ENCODE data around the gene CASD1. TPM values are rescaled to one million over a fixed set of nuclear protein-coding genes. Genes with fewer than 3 reads are reported as not detected.

Gene CASD1
- total and polyA plus RNA-seq, 2 of the 4 experiments (the other 2 are of a cell fraction): 4.0 to 4.5 TPM

GRCh38 chr7:94514140-94514889 is 4.7 kb downstream of the CASD1 start:
- no CpG with 5 or more reads among the region's 4 CpGs for WGBS, 2 experiments (ENCODE audit: extremely low coverage in 2 of 2, insufficient read length in 1 of 2)
- no peak overlapping the region for H3K4me2 ChIP-seq (ENCODE audit: low read depth, low read length)
- H3K14ac ChIP-seq (replicated peaks; ENCODE audit: low read depth, low read length): no peak overlapping the region
- H3K18ac ChIP-seq (ENCODE audit: low read depth, low read length): no peak overlapping the region
- ATAC-seq (ENCODE audit: low read depth) (no peak), DNase-seq (no peak)
- dilution Hi-C loops (cut with HindIII; ENCODE audit: low sequenced_read_pairs, unreplicated experiment) (no loop called here), in situ Hi-C loops (cut with MboI; ENCODE audit: low sequenced_read_pairs) (no loop called here), intact Hi-C loops (cut with micrococcal nuclease) (loop anchor here (10.0 kb wide), 1 partner anchor 140 kb away; the partner anchor contains the start of gene SGCE)
- CTCF ChIA-PET: interaction anchor here (0.6 kb wide), 1 partner anchor 1176 kb away, joined by 4 read pairs; no protein-coding TSS in a partner anchor
- no peak overlapping the region for H2BK15ac ChIP-seq (ENCODE audit: low read depth, low read length)
- H2AK9ac ChIP-seq (replicated peaks; ENCODE audit: low read depth, low read length, poor library complexity): no peak overlapping the region
- no peak overlapping the region for H4K8ac ChIP-seq (ENCODE audit: low read depth in 2 of 2, low read length in 2 of 2)
- H4K91ac ChIP-seq (ENCODE audit: insufficient read depth, low read depth, low read length): no peak overlapping the region
- H2BK120ac ChIP-seq (ENCODE audit: low read depth, low read length): no peak overlapping the region
- H2BK20ac ChIP-seq (ENCODE audit: low read depth, low read length): no peak overlapping the region
- POLR2A ChIA-PET (ENCODE audit: unreplicated experiment): interaction anchor here (0.7 kb wide), 1 partner anchor 141 kb away, joined by 4 read pairs; no protein-coding TSS in a partner anchor
- no peak overlapping the region for H3K4ac ChIP-seq (ENCODE audit: low read depth, low read length)
- no peak overlapping the region for H2AK5ac ChIP-seq (ENCODE audit: low read depth, low read length)
- H3K9ac ChIP-seq (ENCODE audit: low read depth, low read length): no peak overlapping the region
- no peaks in the 10 kb centered on the region for H3K36me3 ChIP-seq (ENCODE audit: control insufficient read depth, insufficient read depth, low read length)
- H3K4me3 ChIP-seq (ENCODE audit: insufficient read depth, low read depth, low read length): no peak overlapping the region
- no peaks in the 10 kb centered on the region for H3K9me3 ChIP-seq (ENCODE audit: control insufficient read depth, insufficient read depth, low read length)
- H2AFZ ChIP-seq (replicated peaks; ENCODE audit: low read length, poor library complexity): no peak overlapping the region
- no peaks in the 10 kb centered on the region for H3K27me3 ChIP-seq (ENCODE audit: control insufficient read depth, insufficient read depth, low read length)
- H4K20me1 ChIP-seq (ENCODE audit: insufficient read depth, low read length): no peaks in the 10 kb centered on the region
- H3K79me1 ChIP-seq (ENCODE audit: low read depth in 1 of 2, low read length in 2 of 2): peaks cover 11 to 23% of the 10 kb centered on the region in 2 experiments; a peak in 3 of 4 replicates
- H4K5ac ChIP-seq (ENCODE audit: low read depth, low read length): no peak overlapping the region
- H2BK5ac ChIP-seq (ENCODE audit: low read depth, low read length, poor library complexity, severe bottlenecking): no peak overlapping the region
- 0 out of 2 replicates have a peak, but pooled peaks cover under 1% of the 10 kb centered on the region for H3K9me1 ChIP-seq (ENCODE audit: insufficient read depth, low read length)
- H3K27ac ChIP-seq (ENCODE audit: insufficient read depth, low read length): no peak overlapping the region
- BruUV-seq (replicated peaks): no TSS peak
- H3K23ac ChIP-seq (ENCODE audit: low read depth, low read length): no peak overlapping the region
- no peak overlapping the region for H3K56ac ChIP-seq (ENCODE audit: extremely low read depth, insufficient read depth, low read length)
- peaks cover 2% of the 10 kb centered on the region for H3K4me1 ChIP-seq (ENCODE audit: control insufficient read depth, insufficient read depth, low read length)
- TF ChIP-seq CTCF (conservative IDR thresholded peaks at IDR 0.05; ENCODE audit: low read depth, low read length): no peak
- no peak for TF ChIP-seq ELK1 (IDR thresholded peaks at IDR 0.05; ENCODE audit: borderline replicate concordance, low read depth, low read length)
- no peak for TF ChIP-seq RAD21 (IDR thresholded peaks at IDR 0.05; ENCODE audit: low read length)
- TF ChIP-seq SMC3 (IDR thresholded peaks at IDR 0.05; ENCODE audit: low read depth, low read length): no peak
- TF ChIP-seq POLR2A (IDR thresholded peaks at IDR 0.05; ENCODE audit: low read depth, low read length): no peak
- no peak for TF ChIP-seq RFX5 (IDR thresholded peaks at IDR 0.05; ENCODE audit: low read depth, low read length)
- no peak for TF ChIP-seq FOS (IDR thresholded peaks at IDR 0.05; ENCODE audit: low read depth, low read length)
- no peak for TF ChIP-seq BHLHE40 (IDR thresholded peaks at IDR 0.05; ENCODE audit: low read depth, low read length)
- no peak for TF ChIP-seq RCOR1 (IDR thresholded peaks at IDR 0.05; ENCODE audit: insufficient replicate concordance, low read length)
- TF ChIP-seq USF2 (IDR thresholded peaks at IDR 0.05; ENCODE audit: low read depth, low read length): no peak
- TF ChIP-seq CEBPB (IDR thresholded peaks at IDR 0.05; ENCODE audit: low read depth, low read length): no peak
- no peak for TF ChIP-seq MXI1 (IDR thresholded peaks at IDR 0.05; ENCODE audit: borderline replicate concordance, low read depth, low read length)
- no peak for TF ChIP-seq NFE2L2 (IDR thresholded peaks at IDR 0.05; ENCODE audit: low read depth, low read length)
- TF ChIP-seq CHD1 (IDR thresholded peaks at IDR 0.05; ENCODE audit: low read depth, low read length): no peak
- no peak for TF ChIP-seq MAZ (IDR thresholded peaks at IDR 0.05; ENCODE audit: borderline replicate concordance, low read depth, low read length)
